ENCODE measurements around the gene FTL. TPM values are rescaled to one million over a fixed set of nuclear protein-coding genes. Genes with fewer than 3 reads are reported as not detected.

FTL gene
- total RNA-seq, 1 experiment from 2014 or later: 1,459 TPM

- H3K27ac Mint-ChIP-seq (ENCODE audit: unreplicated experiment): no peak overlapping the region
- intact Hi-C loops (cut with micrococcal nuclease; ENCODE audit: unreplicated experiment): loop anchor here (2.0 to 5.0 kb wide), 2 partner anchors 175 to 332 kb away; partner anchors contain the start of gene DBP
- H3K27me3 Mint-ChIP-seq (ENCODE audit: unreplicated experiment): no peaks in the 10 kb centered on the region
- no TSS peak for BruUV-seq (replicated peaks)
- CTCF ChIA-PET: interaction anchor here (1.1 to 2.3 kb wide), 4 partner anchors 24 to 174 kb away, joined by 3 to 17 read pairs (median 13); partner anchors contain the start of genes GYS1, HSD17B14 and RUVBL2
- no peak for TF ChIP-seq CTCF (IDR thresholded peaks at IDR 0.05; ENCODE audit: unreplicated experiment)
- H3K9me3 Mint-ChIP-seq (ENCODE audit: low read depth, unreplicated experiment): no peaks in the 10 kb centered on the region
- H3K36me3 Mint-ChIP-seq (ENCODE audit: insufficient read depth, unreplicated experiment): peaks cover 72% of the 10 kb centered on the region
- no peak for DNase-seq
- H3K4me3 Mint-ChIP-seq (ENCODE audit: low read depth, unreplicated experiment): no peak overlapping the region
- peaks cover 12% of the 10 kb centered on the region for H3K4me1 Mint-ChIP-seq (ENCODE audit: low read depth, unreplicated experiment)
These were observed 4.4 kb downstream of the FTL start for GRCh38 chr19:48969276-48970138.

GRCh38 chr19:48970139-48970766 lies 5.1 kb downstream of the FTL start:
- intact Hi-C loops (cut with micrococcal nuclease; ENCODE audit: unreplicated experiment): loop anchor here (2.0 kb wide), 1 partner anchor 175 kb away; no protein-coding TSS in a partner anchor
- Mint-ChIP-seq H3K4me3 (ENCODE audit: low read depth, unreplicated experiment) (no peak overlapping the region), H3K9me3 (ENCODE audit: low read depth, unreplicated experiment) (no peaks in the 10 kb centered on the region), H3K4me1 (ENCODE audit: low read depth, unreplicated experiment) (peaks cover 4% of the 10 kb centered on the region), H3K27ac (ENCODE audit: unreplicated experiment) (no peak overlapping the region), H3K36me3 (ENCODE audit: insufficient read depth, unreplicated experiment) (peaks cover 69% of the 10 kb centered on the region), H3K27me3 (ENCODE audit: unreplicated experiment) (no peaks in the 10 kb centered on the region)
- CTCF ChIA-PET: interaction anchor here (0.6 to 2.3 kb wide), 21 partner anchors 8 to 279 kb away, joined by 3 to 17 read pairs (median 4); partner anchors contain the start of genes BAX, DHDH, GYS1 and HSD17B14
- no peak for DNase-seq
- TF ChIP-seq CTCF (IDR thresholded peaks at IDR 0.05; ENCODE audit: unreplicated experiment): no peak
- BruUV-seq (replicated peaks): no TSS peak

- BruUV-seq (replicated peaks): no TSS peak
- intact Hi-C loops (cut with micrococcal nuclease; ENCODE audit: unreplicated experiment): loop anchor here (2.0 kb wide), 1 partner anchor 176 kb away; no protein-coding TSS in a partner anchor
- Mint-ChIP-seq H3K9me3 (ENCODE audit: low read depth, unreplicated experiment) (no peaks in the 10 kb centered on the region), H3K36me3 (ENCODE audit: insufficient read depth, unreplicated experiment) (peaks cover 66% of the 10 kb centered on the region), H3K27me3 (ENCODE audit: unreplicated experiment) (no peaks in the 10 kb centered on the region), H3K4me3 (ENCODE audit: low read depth, unreplicated experiment) (no peak overlapping the region), H3K4me1 (ENCODE audit: low read depth, unreplicated experiment) (no peaks in the 10 kb centered on the region), H3K27ac (ENCODE audit: unreplicated experiment) (no peak overlapping the region)
- peak; percentile 95 for TF ChIP-seq CTCF (IDR thresholded peaks at IDR 0.05; ENCODE audit: unreplicated experiment)
- peak; percentile 85 for DNase-seq
- CTCF ChIA-PET: interaction anchor here (0.6 to 2.3 kb wide), 21 partner anchors 9 to 278 kb away, joined by 3 to 17 read pairs (median 4); partner anchors contain the start of genes BAX, DHDH, GYS1 and HSD17B14
These were observed 5.8 kb downstream of the FTL start for GRCh38 chr19:48970923-48971395.
